Activated effector memory CD4-positive, alpha-beta T cell treated with Interleukin-2 at 50 U/mL for 16 hours (primary cell): Measurements from ENCODE around the gene GGPS1.
"Not testable (repeated sequence)": the region's sequence is repeated elsewhere in the genome, so short reads cannot be mapped to it uniquely, and the experiment has no call there.

Experiments used
- DNase-seq: peaks from one replicate; pipeline ENCODE4 v3.0.0-alpha.2; 2020

The GGPS1 gene

GRCh38 chr1:235342471-235342870 lies 14.1 kb downstream of the GGPS1 start:
- no peak for DNase-seq

DNA sequence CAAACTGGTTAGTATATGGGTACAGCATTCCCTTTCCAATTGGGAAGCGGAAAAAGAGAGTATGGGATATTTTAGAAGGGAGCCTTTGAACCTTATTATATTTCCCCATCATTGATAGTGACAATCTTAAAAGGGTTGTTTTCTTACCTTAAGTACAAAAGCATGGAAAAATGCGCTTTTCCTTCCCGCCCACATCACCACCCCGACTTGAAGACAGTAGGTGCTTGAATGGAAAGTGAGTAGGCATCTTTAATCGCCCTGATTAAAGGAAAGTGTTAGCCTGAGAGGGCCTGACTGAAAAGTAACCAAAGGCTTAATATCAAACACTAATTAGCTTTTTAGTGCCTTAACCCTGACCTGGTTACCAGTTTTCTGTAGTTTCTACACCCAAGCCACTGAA lies 15.4 kb downstream of the GGPS1 start:
- no peak for DNase-seq

DNA sequence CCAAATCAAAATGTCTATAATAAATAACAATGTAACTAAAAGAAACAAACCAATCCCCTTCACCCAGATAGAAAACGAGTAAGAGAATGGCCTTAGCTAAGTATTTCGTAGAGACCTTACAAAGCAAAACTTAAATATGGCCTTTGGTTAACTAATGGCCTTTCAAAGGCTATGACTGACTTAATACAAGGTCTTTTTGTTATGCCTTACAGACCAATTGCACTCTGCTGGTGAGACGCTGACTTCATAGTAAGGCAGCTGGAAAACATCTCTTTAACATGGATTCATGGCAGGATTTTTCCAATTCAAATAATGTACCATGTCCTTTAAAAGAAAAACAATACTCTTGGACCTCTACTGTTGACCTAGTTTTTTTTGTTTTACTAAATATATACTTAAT lies 23.1 kb downstream of the GGPS1 start:
- no peak for DNase-seq

DNA sequence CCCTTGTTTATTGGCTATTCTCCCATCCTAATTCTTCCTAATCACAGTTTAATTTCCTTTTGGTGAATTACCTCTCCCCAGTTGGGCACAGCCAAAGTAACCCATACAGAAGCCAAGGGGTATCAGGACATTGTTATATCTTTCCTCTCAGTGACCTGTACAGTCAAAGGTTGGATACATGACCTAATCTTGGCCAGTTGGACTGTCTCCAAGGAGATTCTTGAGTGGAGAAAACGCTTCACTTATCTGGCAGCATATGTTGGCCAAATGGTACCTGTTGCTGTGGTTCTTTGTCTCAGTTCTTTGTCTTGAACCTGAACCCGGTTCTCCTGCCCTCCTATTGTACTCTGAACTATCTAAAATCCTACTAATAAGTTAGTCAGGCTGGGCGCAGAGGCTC lies 23.5 kb downstream of the GGPS1 start:
- no peak for DNase-seq

- no peak for DNase-seq
Observed at GRCh38 chr1:235357485-235358373, 29.4 kb downstream of the GGPS1 start.

- no peak for DNase-seq
Observed at GRCh38 chr1:235358899-235359298, 30.5 kb downstream of the GGPS1 start.

DNA sequence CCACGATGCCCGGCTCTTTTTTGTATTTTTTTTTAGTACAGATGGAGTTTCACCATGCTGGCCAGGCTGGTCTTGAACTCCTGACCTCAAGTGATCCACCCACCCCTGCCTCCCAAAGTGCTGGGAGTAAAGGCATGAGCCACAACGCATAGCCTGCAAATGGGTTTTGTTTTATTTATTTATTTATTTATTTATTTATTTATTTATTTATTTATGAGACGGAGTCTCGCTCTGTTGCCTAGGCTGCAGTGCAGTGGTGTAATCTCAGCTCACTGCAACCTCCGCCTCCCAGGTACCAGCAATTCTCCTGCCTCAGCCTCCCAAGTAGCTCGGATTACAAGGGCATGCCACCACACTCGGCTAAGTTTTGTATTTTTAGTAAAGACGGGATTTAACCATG lies 35.8 kb downstream of the GGPS1 start:
- not testable (repeated sequence) for DNase-seq

- DNase-seq, result no peak
Observed at GRCh38 chr1:235366286-235366685, 37.9 kb downstream of the GGPS1 start.

- peak; percentile 77 for DNase-seq
Observed at GRCh38 chr1:235367000-235367908, 38.9 kb downstream of the GGPS1 start, which contains the start of gene TBCE. Gene TBCE, plus strand, starts transcription at chr1:235367427. Its CDS starts 12,623 bp downstream, at chr1:235380050.

- no peak for DNase-seq
Observed at GRCh38 chr1:235368428-235368827, 40.1 kb downstream of the GGPS1 start.

DNA sequence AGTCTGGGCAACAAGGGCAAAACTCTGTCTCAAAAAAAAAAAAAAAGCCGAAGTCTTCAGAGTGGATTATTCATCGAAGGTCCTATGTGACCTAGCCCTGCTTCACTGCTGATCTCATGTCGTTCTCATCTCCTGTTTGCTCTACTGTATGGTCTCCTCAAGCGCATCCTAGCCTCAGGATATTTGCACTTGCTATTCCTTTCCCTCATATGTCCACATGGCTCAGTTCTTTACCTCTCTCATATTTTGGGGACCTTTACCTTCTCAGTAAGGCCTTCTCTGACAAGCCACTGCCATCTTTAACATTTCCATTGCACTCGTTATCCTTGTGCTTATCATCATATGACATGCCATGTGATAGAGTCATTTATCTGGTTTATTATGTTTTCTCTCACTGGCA lies 41.4 kb downstream of the GGPS1 start:
- no peak for DNase-seq

DNA sequence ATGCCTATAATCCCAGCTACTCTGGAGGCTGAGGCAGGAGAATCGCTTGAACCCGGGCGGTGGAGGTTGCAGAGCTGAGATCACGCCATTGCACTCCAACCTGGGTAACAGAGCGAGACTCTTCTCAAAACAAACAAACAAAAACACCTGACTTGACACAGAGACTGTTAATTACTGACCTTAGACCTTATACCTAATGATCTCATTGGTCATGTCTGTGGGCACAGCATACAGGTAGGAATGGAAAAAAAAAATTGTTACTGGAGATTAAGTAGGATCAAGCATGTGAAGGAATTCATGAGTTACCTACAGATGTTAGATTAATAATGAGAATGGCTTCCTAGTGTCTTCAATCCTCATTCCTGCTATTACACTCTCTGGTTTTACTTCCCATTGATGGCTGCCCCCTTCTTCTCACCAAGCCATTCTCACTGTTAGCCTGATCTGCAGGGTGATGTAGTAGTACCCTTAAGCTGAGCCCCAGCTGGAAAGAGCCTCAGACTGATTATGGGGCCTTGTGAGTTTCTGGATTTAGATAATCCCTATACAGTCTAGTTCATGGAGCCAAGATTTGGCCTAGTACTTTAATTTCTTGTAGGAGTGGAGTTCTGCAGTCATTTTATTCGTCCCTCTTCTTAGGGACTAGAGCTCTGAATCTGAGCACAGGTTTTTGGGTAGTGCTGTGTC lies 47.7 kb downstream of the GGPS1 start:
- no peak for DNase-seq

DNA sequence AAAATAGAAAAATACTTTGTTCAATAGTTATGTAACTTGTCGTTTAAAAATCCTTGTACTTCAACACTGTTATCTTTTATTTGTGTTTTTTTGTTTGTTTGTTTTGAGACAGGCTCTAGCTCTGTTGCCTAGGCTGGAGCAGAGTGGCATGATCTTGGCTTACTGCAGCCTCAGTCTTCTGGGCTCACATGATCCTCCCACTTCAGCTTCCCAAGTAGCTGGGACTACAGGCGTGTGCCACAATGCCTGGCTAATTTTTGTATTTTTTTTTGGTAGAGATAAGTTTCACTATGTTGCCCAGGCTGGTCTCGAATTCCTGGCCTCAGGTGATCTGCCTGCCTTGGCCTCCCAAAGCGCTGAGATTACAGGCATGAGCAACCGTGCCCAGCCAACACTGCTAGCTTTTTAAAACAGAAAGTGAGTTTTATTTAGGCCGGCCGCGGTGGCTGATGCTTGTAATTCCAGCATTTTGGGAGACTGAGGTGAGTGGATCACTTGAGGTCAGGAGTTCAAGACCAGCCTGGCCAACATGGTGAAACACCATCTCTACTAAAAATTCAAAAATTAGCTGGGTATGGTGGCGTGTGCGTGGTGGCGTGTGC lies 49.9 kb downstream of the GGPS1 start:
- DNase-seq, result not testable (repeated sequence)

GRCh38 chr1:235381955-235382739 lies 53.8 kb downstream of the GGPS1 start:
- DNase-seq, result not testable (repeated sequence)

DNA sequence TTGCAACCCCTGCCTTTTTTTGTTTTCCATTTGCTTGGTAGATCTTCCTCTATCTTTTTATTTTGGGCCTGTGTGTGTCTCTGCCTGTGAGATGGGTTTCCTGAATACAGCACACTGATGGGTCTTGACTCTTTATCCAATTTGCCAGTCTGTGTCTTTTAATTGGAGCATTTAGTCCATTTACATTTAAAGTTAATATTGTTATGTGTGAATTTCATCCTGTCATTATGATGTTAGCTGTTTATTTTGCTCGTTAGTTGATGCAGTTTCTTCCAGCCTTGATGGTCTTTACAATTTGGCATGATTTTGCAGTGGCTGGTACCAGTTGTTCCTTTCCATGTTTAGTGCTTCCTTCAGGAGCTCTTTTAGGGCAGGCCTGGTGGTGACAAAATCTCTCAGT lies 57.3 kb downstream of the GGPS1 start:
- DNase-seq, result not testable (repeated sequence)

DNA sequence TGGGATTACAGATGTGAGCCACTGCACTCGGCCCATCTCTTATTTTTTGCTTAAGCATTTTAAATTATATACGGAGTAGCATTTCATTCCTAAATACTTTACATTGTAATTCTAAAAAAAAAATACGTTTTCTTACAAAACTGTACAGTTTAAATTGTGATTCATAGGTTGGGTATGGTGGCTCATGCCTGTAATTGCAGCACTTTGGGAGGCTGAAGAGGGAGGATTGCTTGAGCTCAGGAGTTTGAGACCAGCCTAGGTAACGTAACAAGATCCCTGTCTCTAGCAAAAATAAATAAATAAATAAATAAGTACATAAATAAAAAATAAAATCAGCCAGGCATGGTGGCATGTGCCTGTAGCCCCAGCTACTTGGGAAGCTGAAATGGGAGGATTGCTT lies 63.5 kb downstream of the GGPS1 start:
- DNase-seq, result no peak
